Gastrocnemius medialis (tissue), 4 donors: ENCODE measurements around the gene VSIG10L2.

Experiments used
- POLR2A ChIP-seq, 2 donors: fragments of 450-650 bp; IDR thresholded peaks; one replicate each; pipeline ENCODE4 v1.6.1; 2017; ENCODE audit warnings: antibody characterized with exemption in 2 of 2, mild to moderate bottlenecking in 2 of 2, moderate library complexity in 2 of 2
- TF ChIP-seq, protein P1 (sequence below), 5 experiments: fragments of 450-650 bp in 3 of 5; fragments of 200-600 bp in 2 of 5; sonication (generic) in 2 of 5; IDR thresholded peaks in 4 of 5; conservative IDR thresholded peaks in 1 of 5; 1 replicate in 4 of 5; 2 replicates in 1 of 5; pipeline ENCODE4 v1.5.1; 2016 to 2019; ENCODE audit warnings: antibody characterized with exemption in 5 of 5, mild to moderate bottlenecking in 3 of 5, moderate library complexity in 3 of 5

DNA sequence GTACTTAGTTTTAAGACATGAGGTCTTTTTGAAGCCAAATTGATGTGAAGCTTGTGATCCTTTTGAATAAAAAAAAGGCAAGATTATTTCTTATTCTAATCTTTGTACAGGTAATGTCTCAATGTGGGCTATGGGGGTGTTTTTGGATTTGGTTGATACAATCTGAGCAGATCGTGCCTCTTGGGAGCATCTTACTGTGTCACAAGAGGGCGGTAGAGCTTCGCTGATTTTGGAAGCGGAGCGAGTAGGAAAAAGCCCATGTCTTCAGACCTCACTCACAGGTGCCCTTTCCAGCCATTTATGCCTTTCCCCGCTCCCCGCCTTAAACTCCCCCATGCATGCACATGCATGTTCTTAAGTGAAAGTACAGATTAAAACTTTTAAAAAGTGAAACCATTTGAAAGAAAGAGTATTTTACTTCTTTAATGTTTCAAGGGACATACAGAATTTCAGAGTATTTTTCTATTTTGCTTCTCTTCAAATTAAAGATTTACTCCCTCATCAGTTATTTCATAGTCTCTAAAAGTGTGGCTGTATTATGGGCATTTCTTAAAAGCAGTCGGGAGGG is 22.7 kb upstream of the VSIG10L2 start:
- TF ChIP-seq POLR2A (IDR thresholded peaks at IDR 0.05): no peak
- TF ChIP-seq, protein P1, sequence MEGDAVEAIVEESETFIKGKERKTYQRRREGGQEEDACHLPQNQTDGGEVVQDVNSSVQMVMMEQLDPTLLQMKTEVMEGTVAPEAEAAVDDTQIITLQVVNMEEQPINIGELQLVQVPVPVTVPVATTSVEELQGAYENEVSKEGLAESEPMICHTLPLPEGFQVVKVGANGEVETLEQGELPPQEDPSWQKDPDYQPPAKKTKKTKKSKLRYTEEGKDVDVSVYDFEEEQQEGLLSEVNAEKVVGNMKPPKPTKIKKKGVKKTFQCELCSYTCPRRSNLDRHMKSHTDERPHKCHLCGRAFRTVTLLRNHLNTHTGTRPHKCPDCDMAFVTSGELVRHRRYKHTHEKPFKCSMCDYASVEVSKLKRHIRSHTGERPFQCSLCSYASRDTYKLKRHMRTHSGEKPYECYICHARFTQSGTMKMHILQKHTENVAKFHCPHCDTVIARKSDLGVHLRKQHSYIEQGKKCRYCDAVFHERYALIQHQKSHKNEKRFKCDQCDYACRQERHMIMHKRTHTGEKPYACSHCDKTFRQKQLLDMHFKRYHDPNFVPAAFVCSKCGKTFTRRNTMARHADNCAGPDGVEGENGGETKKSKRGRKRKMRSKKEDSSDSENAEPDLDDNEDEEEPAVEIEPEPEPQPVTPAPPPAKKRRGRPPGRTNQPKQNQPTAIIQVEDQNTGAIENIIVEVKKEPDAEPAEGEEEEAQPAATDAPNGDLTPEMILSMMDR (IDR thresholded peaks at IDR 0.05 in 4 of 5, conservative IDR thresholded peaks at IDR 0.05 in 1 of 5): peak; percentile 38 to 74 (median 64)
